Cardiac fibroblast (primary cell): ENCODE data around the gene ADM2.

Experiments used
- DNase-seq, 2 donors: peaks; one replicate each; pipeline versions ENCODE4 v3.0.0 to v3.0.0-alpha.2; 2010; ENCODE audit warnings: low read depth in 2 of 2
- H3K4me3 ChIP-seq, 2 donors: replicated peaks in 1 of 2; 1 replicate in 1 of 2; 2 replicates in 1 of 2; pipeline ENCODE4 v1.5.1; 2011; ENCODE audit warnings: low read depth in 2 of 2, low read length in 2 of 2, mild to moderate bottlenecking in 2 of 2, moderate library complexity in 1 of 2
- CTCF ChIP-seq: IDR thresholded peaks from one replicate; pipeline ENCODE4 v1.5.1; 2011; ENCODE audit warnings: low read depth, mild to moderate bottlenecking, low read length, inconsistent platforms

Gene ADM2

DNA sequence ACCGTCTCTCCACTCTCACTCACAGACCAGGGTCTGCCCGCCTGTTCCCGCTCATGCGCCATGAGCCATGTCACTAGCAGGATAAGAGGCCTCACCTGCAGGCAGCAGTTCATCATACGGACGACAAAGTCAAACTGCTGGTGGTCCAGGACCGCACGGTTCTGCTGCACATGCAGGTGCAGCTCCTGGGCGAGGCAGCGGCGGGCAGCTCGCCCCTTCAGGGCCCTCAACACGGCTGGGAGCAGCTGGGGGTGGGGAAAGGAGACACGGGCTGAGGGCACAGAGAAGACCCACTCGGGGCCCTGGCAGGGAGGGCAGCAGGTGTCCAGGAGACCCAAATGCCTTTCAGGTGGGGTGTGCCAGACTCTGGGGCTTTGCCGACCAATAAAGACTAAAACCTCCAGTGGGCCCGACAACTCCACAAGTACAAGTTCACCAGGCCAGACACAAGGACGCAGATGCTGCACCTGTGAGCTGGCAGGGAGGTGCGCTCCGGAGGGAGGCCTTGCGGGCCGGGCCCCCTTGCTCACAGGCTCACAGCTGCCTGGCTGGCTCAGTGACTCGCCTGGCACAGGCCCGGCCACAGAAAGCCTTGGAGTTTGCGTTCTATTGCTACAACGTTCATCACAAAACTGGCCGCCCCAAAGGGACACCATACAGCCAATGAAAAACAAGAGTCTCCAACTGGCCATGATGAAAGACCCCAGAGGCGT lies 18.0 kb upstream of the ADM2 start:
- H3K4me3 ChIP-seq, result no peak overlapping the region
- no peak for TF ChIP-seq CTCF
- no peak for DNase-seq

DNA sequence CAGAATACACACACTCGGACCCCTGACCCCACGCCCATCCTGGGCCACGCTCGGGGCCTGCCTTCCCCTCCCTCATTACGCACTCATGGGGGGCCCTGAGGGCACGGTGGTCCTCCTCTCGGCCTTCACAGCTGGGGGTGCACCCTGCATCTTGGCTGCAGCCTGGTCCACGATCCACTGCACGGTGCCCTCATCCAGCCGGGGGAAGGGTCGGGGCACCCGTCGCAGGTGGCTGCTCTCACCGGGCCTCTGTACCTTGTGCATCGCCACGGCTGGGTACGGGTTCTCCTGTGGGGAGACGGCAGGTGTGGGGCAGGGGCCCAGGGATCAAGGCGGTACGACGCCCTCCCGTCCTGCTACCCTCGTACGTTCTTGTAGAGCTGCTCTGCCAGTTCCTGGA lies 16.9 kb upstream of the ADM2 start:
- DNase-seq, result no peak
- H3K4me3 ChIP-seq, result no peak overlapping the region
- no peak for TF ChIP-seq CTCF

- H3K4me3 ChIP-seq, result no peak overlapping the region
- no peak for TF ChIP-seq CTCF
- no peak for DNase-seq
Observed at GRCh38 chr22:50465066-50465930, 16.0 kb upstream of the ADM2 start.

DNA sequence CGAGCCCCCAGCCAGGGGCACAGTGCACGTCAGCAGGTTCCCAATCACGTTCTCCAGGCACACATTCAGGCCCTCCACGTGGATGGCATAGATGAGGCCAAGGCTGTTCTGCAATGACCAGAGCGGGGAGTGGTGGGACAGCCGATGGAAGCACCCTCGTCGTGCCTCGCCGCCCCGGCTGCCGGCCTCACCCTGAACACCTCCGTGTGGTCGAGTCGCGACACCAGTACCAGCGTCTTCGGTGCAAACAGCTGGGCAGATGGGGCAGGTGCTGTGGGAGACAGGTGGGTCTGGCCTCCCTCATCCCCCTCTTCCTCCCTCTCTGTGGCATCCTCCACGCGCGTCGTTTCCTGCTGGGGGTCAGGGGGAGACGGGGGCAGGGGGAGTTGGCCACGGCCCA lies 14.0 kb upstream of the ADM2 start:
- H3K4me3 ChIP-seq, result no peak overlapping the region
- no peak for TF ChIP-seq CTCF
- DNase-seq, result no peak

GRCh38 chr22:50467773-50468440 lies 13.4 kb upstream of the ADM2 start:
- DNase-seq, result no peak
- TF ChIP-seq CTCF, result no peak
- H3K4me3 ChIP-seq, result no peak overlapping the region

DNA sequence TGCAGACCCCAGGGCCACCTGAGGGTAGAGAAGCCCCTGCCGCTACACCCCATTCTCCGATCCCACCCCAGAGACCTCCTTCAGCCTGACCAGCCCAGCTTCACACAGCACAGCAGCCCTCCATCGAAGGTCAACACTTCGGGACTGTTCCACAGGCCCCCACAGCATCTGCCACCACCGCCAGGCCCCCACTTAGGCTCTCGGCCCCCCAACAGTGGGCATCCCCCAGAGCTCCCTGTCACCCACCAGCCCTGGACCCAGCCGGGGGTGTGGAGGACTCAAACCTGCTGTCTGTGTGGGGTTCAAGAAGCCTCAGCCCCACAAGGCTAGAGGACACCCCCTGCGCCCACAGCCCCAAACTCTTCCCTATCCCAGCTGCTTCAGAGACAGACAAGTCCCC lies 12.7 kb upstream of the ADM2 start:
- no peak for TF ChIP-seq CTCF
- no peak for DNase-seq
- no peak overlapping the region for H3K4me3 ChIP-seq
